Lower lobe of right lung (tissue), 2 donors: Measurements from ENCODE around the gene MYH7B. TPM values are rescaled to one million over a fixed set of nuclear protein-coding genes. Genes with fewer than 3 reads are reported as not detected.

Experiments
- ATAC-seq, 2 donors: fragments of 200-7000 bp; cut with Tn5 transposase; one replicate each; pipeline ENCODE4 v1.9.1; 2020 to 2022; ENCODE audit warnings: mild to moderate bottlenecking in 2 of 2, moderate library complexity in 2 of 2
- DNase-seq: peaks from one replicate; pipeline ENCODE4 v3.0.0-alpha.2; 2020
- H3K27ac ChIP-seq: fragments of 200-600 bp; one replicate; pipeline ENCODE4 v1.8.0; 2022
- H3K27me3 ChIP-seq: fragments of 200-600 bp; one replicate; pipeline ENCODE4 v1.8.0; 2022; ENCODE audit warnings: low read depth
- H3K36me3 ChIP-seq: fragments of 200-600 bp; one replicate; pipeline ENCODE4 v1.8.0; 2022; ENCODE audit warnings: mild to moderate bottlenecking
- H3K4me1 ChIP-seq: fragments of 200-600 bp; one replicate; pipeline ENCODE4 v1.8.0; 2022
- H3K4me3 ChIP-seq: fragments of 200-600 bp; one replicate; pipeline ENCODE4 v1.8.0; 2022; ENCODE audit warnings: mild to moderate bottlenecking
- H3K9me3 ChIP-seq: fragments of 200-600 bp; one replicate; pipeline ENCODE4 v1.8.0; 2022
- CTCF ChIP-seq: fragments of 200-600 bp; IDR thresholded peaks from one replicate; pipeline ENCODE4 v1.8.0; 2022; ENCODE audit warnings: antibody characterized with exemption, mild to moderate bottlenecking
- intact Hi-C: fragments of 100-400 bp; cut with DNase I; formaldehyde crosslinking; loops from one replicate; pipeline ENCODE4 v1.11.0; 2022
- total RNA-seq: library from RNA; stranded (reverse); fragmentation: NEBNext Ultra II Directional; extraction: Animal tissue kit (Norgen Biotek cat#: 25700); gene quantifications from one replicate; pipeline ENCODE4 v1.2.1, GENCODE V29; 2021
- donor health status: DM: no; HTN: yes; CAD: no; lungs with severe emphysema.

Gene MYH7B
- total RNA-seq, 1 donor from 2014 or later: 0.56 TPM

- no peaks in the 10 kb centered on the region for H3K9me3 ChIP-seq
- peaks cover 93% of the 10 kb centered on the region for H3K36me3 ChIP-seq
- H3K27me3 ChIP-seq: no peaks in the 10 kb centered on the region
- ATAC-seq: no peak
- DNase-seq: no peak
- no peak overlapping the region for H3K4me3 ChIP-seq
- no peak overlapping the region for H3K27ac ChIP-seq
- TF ChIP-seq CTCF: no peak
- intact Hi-C loops: no loop called here
- H3K4me1 ChIP-seq: peaks cover 13% of the 10 kb centered on the region
These were observed 29.7 kb upstream of the MYH7B start for GRCh38 chr20:34925981-34926380.

DNA sequence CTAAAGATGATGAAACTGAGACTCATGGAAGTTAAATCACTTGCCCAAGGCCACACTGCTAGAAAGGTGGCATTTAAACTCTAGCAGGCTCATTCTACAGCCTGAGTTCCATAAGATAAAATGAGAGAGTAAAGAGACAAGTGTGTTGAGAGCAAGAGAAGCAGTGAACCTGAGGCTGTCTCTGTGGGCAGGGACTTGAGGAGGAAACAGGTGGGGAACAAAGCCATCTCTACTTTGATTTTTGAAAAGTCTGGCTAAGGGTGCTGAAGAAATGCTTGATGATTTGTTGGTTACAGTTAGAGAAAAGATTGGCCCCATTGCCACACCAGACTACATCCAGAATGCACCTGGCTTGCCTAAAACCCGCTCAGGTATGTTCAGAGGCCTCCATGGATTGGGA is 29.1 kb upstream of the MYH7B start:
- DNase-seq (no peak), ATAC-seq (no peak)

GRCh38 chr20:34927736-34928135 is 27.9 kb upstream of the MYH7B start:
- no peak for TF ChIP-seq CTCF
- ATAC-seq (no peak), DNase-seq (no peak)
- H3K36me3 ChIP-seq: peaks cover 84% of the 10 kb centered on the region
- no peaks in the 10 kb centered on the region for H3K27me3 ChIP-seq
- H3K27ac ChIP-seq: no peak overlapping the region
- H3K4me1 ChIP-seq: peaks cover 7% of the 10 kb centered on the region
- no peaks in the 10 kb centered on the region for H3K9me3 ChIP-seq
- H3K4me3 ChIP-seq: no peak overlapping the region
- intact Hi-C loops: no loop called here

More for the DNA sequence above, 29.1 kb upstream of the MYH7B start:
- H3K27me3 ChIP-seq: no peaks in the 10 kb centered on the region
- no peaks in the 10 kb centered on the region for H3K9me3 ChIP-seq
- peaks cover 13% of the 10 kb centered on the region for H3K4me1 ChIP-seq
- peaks cover 93% of the 10 kb centered on the region for H3K36me3 ChIP-seq
- intact Hi-C loops: no loop called here
- no peak for TF ChIP-seq CTCF
- no peak overlapping the region for H3K4me3 ChIP-seq
- no peak overlapping the region for H3K27ac ChIP-seq

GRCh38 chr20:34928411-34928810 is 27.3 kb upstream of the MYH7B start:
- Histone ChIP-seq H3K27me3 (no peaks in the 10 kb centered on the region), H3K36me3 (peaks cover 78% of the 10 kb centered on the region), H3K9me3 (no peaks in the 10 kb centered on the region), H3K27ac (no peak overlapping the region), H3K4me1 (peaks cover under 1% of the 10 kb centered on the region), H3K4me3 (no peak overlapping the region)
- DNase-seq: no peak
- intact Hi-C loops: no loop called here
- TF ChIP-seq CTCF: no peak
- no peak for ATAC-seq

- Histone ChIP-seq H3K9me3 (no peaks in the 10 kb centered on the region), H3K4me3 (no peak overlapping the region), H3K27ac (no peak overlapping the region), H3K4me1 (no peaks in the 10 kb centered on the region), H3K36me3 (peaks cover 62% of the 10 kb centered on the region), H3K27me3 (no peaks in the 10 kb centered on the region)
- no peak for ATAC-seq
- no peak for DNase-seq
- intact Hi-C loops: no loop called here
- no peak for TF ChIP-seq CTCF
These were observed 23.9 kb upstream of the MYH7B start for GRCh38 chr20:34931771-34932170.
